A549 (cell line): ENCODE measurements around the gene ICE2. TPM values are rescaled to one million over a fixed set of nuclear protein-coding genes. Genes with fewer than 3 reads are reported as not detected.

Experiments used
- ATAC-seq, 2 experiments: fragments of 200-7000 bp in 1 of 2; fragments of >200 bp in 1 of 2; cut with Nextera tagmentation in 1 of 2; cut with Tn5 transposase in 1 of 2; 3 replicates each; pipeline versions ENCODE4 v1.8.0 to v1.9.1; 2018 to 2020; ENCODE audit warnings: mild to moderate bottlenecking in 1 of 2, moderate library complexity in 1 of 2
- CTCF ChIA-PET: fragments of 300-600 bp; sonication (Branson Sonifier 250); formaldehyde crosslinking; extraction: SDS; loops from one replicate; lab custom pipeline; 2021; ENCODE audit warnings: antibody characterized with exemption, inconsistent platforms; lab: Yijun Ruan, JAX
- POLR2A ChIA-PET: fragments of 350-600 bp; formaldehyde crosslinking; extraction: SDS; loops from one replicate; lab custom pipeline; 2021; ENCODE audit warnings: antibody characterized with exemption, inconsistent platforms; lab: Yijun Ruan, JAX
- DNase-seq, 2 experiments: peaks; one replicate each; pipeline versions ENCODE4 v3.0.0 to v3.0.0-alpha.2; 2011 to 2016; ENCODE audit warnings: low read depth in 1 of 2, low spot score in 1 of 2
- FAIRE-seq: peaks from 2 replicates; lab custom pipeline; 2011; peaks lifted over from hg19 to GRCh38; lab: Jason Lieb, UNC
- H3K27ac ChIP-seq, 2 experiments: fragments of >200 bp; sonication (Bioruptor Twin); formaldehyde crosslinking; 3 replicates each; pipeline ENCODE4 v1.5.1; 2016 to 2017
- H3K4me1 ChIP-seq: fragments of >200 bp; sonication (Bioruptor Twin); formaldehyde crosslinking; 3 replicates; pipeline ENCODE4 v1.6.1; 2016
- H3K4me2 ChIP-seq: fragments of >200 bp; sonication (Bioruptor Twin); formaldehyde crosslinking; 3 replicates; pipeline ENCODE4 v1.6.1; 2016
- H3K4me3 ChIP-seq: fragments of >200 bp; sonication (Bioruptor Twin); formaldehyde crosslinking; 3 replicates; pipeline ENCODE4 v1.5.1; 2016
- H3K9me3 ChIP-seq: fragments of >200 bp; sonication (Bioruptor Twin); formaldehyde crosslinking; 3 replicates; pipeline ENCODE4 v1.6.1; 2016
- CBX2 ChIP-seq: fragments of 200-600 bp; sonication (generic); IDR thresholded peaks from 2 replicates; pipeline ENCODE4 v1.6.1; 2016; ENCODE audit warnings: low read depth, mild to moderate bottlenecking, borderline replicate concordance
- CBX8 ChIP-seq: fragments of 200-600 bp; sonication (generic); IDR thresholded peaks from 2 replicates; pipeline ENCODE4 v1.6.1; 2016
- CHD4 ChIP-seq: fragments of 200-600 bp; sonication (generic); IDR thresholded peaks from 2 replicates; pipeline ENCODE4 v1.6.1; 2016; ENCODE audit warnings: antibody characterized with exemption, mild to moderate bottlenecking, borderline replicate concordance
- CTCF ChIP-seq: fragments of >200 bp; sonication (Bioruptor Twin); formaldehyde crosslinking; IDR thresholded peaks from 3 replicates; pipeline ENCODE4 v1.5.1; 2016
- ELK1 ChIP-seq: fragments of 150-350 bp; IDR thresholded peaks from 2 replicates; pipeline ENCODE4 v1.6.1; 2014; ENCODE audit warnings: low read depth, mild to moderate bottlenecking, low read length
- EP300 ChIP-seq, 2 experiments: fragments of >200 bp; sonication (Bioruptor Twin); formaldehyde crosslinking; IDR thresholded peaks; 2 replicates in 1 of 2; 3 replicates in 1 of 2; pipeline ENCODE4 v1.6.1; 2016 to 2017
- GATA3 ChIP-seq: IDR thresholded peaks from 2 replicates; pipeline ENCODE4 v1.6.1; 2012; ENCODE audit warnings: borderline replicate concordance
- HDAC2 ChIP-seq: fragments of 200-600 bp; sonication (generic); IDR thresholded peaks from 2 replicates; pipeline ENCODE4 v1.6.1; 2016
- HOXB13 ChIP-seq: fragments of 250-450 bp; sonication (Bioruptor Pico); IDR thresholded peaks from 2 replicates; pipeline ENCODE4 v1.5.0; 2020; ENCODE audit warnings: low read depth, mild to moderate bottlenecking, moderate library complexity
- HOXB5 ChIP-seq: fragments of 250-450 bp; sonication (Bioruptor Pico); IDR thresholded peaks from 2 replicates; pipeline ENCODE4 v1.5.0; 2020; ENCODE audit warnings: mild to moderate bottlenecking, moderate library complexity
- MAFK ChIP-seq: fragments of 450-650 bp; IDR thresholded peaks from 2 replicates; pipeline ENCODE4 v1.6.1; 2014; ENCODE audit not compliant: partially characterized antibody
- MYC ChIP-seq: IDR thresholded peaks from 2 replicates; pipeline ENCODE4 v1.6.1; 2012; ENCODE audit warnings: mild to moderate bottlenecking, inconsistent platforms, low read length, improper control_type of control experiment, borderline replicate concordance
- NR3C1 ChIP-seq: fragments of >200 bp; sonication (Bioruptor Twin); formaldehyde crosslinking; IDR thresholded peaks from 3 replicates; pipeline ENCODE4 v1.6.1; 2017
- PHF8 ChIP-seq: fragments of 200-600 bp; sonication (generic); IDR thresholded peaks from 2 replicates; pipeline ENCODE4 v1.6.1; 2016; ENCODE audit warnings: low read depth, mild to moderate bottlenecking, antibody characterized with exemption, moderate library complexity, borderline replicate concordance
- POLR2A ChIP-seq: IDR thresholded peaks from 2 replicates; pipeline ENCODE4 v1.6.1; 2012; ENCODE audit warnings: mild to moderate bottlenecking, low read length
- RAD21 ChIP-seq, 2 experiments: fragments of >200 bp in 1 of 2; sonication (Bioruptor Twin) in 1 of 2; formaldehyde crosslinking in 1 of 2; IDR thresholded peaks in 1 of 2; conservative IDR thresholded peaks in 1 of 2; 2 replicates in 1 of 2; 3 replicates in 1 of 2; pipeline ENCODE4 v1.6.1; 2012 to 2018; ENCODE audit warnings: inconsistent platforms in 1 of 2
- RCOR1 ChIP-seq: fragments of 150-350 bp; IDR thresholded peaks from 2 replicates; pipeline ENCODE4 v1.6.1; 2014; ENCODE audit warnings: antibody characterized with exemption, low read length, low read depth
- RFX5 ChIP-seq: fragments of 450-650 bp; IDR thresholded peaks from 2 replicates; pipeline ENCODE4 v1.7.1; 2014; ENCODE audit warnings: antibody characterized with exemption, mild to moderate bottlenecking, moderate library complexity
- RNF2 ChIP-seq: fragments of 200-600 bp; sonication (generic); IDR thresholded peaks from 2 replicates; pipeline ENCODE4 v1.6.1; 2016; ENCODE audit warnings: low read depth, mild to moderate bottlenecking, antibody characterized with exemption, moderate library complexity, borderline replicate concordance
- SMC3 ChIP-seq: fragments of >200 bp; sonication (Bioruptor Twin); formaldehyde crosslinking; IDR thresholded peaks from 3 replicates; pipeline ENCODE4 v1.6.1; 2018; ENCODE audit warnings: inconsistent platforms
- ZC3H11A ChIP-seq: fragments of 450-650 bp; IDR thresholded peaks from 2 replicates; pipeline ENCODE4 v1.6.1; 2014; ENCODE audit warnings: antibody characterized with exemption, mild to moderate bottlenecking
- ZNF302 ChIP-seq: fragments of 250-450 bp; sonication (Bioruptor Pico); IDR thresholded peaks from 2 replicates; pipeline ENCODE4 v1.9.0; 2021; ENCODE audit warnings: inconsistent platforms, mild to moderate bottlenecking, moderate library complexity
- WGBS: methylation state at CpG from one replicate; pipeline ENCODE4 v1.1.6; 2017; ENCODE audit errors: missing lambda C conversion rate; 5-methylcytosine and 5-hydroxymethylcytosine counted together
- polyA plus RNA-seq, 4 experiments: library from polyadenylated mRNA; depleted of rRNA in 3 of 4; stranded (reverse); fragments of >200 nt; fragmentation: RNase III in 1 of 4; extraction: RNeasy Plus Mini Kit Qiagen cat#74134 plus additional on column Dnase treatment in 1 of 4; gene quantifications; 2 replicates in 3 of 4; 3 replicates in 1 of 4; pipeline ENCODE4 v1.2.3, GENCODE V29; 2011 to 2017
- TF ChIP-seq, protein P1 (sequence below): IDR thresholded peaks from 2 replicates; pipeline ENCODE4 v1.6.1; 2012
- TF ChIP-seq, protein P2 (sequence below): fragments of >200 bp; sonication (Bioruptor Twin); formaldehyde crosslinking; IDR thresholded peaks from 2 replicates; pipeline ENCODE4 v1.6.1; 2016

ICE2 gene
- polyA plus RNA-seq, 2 of the 4 experiments (the other 2 are of a cell fraction) = 43.1 to 87.6 TPM

DNA sequence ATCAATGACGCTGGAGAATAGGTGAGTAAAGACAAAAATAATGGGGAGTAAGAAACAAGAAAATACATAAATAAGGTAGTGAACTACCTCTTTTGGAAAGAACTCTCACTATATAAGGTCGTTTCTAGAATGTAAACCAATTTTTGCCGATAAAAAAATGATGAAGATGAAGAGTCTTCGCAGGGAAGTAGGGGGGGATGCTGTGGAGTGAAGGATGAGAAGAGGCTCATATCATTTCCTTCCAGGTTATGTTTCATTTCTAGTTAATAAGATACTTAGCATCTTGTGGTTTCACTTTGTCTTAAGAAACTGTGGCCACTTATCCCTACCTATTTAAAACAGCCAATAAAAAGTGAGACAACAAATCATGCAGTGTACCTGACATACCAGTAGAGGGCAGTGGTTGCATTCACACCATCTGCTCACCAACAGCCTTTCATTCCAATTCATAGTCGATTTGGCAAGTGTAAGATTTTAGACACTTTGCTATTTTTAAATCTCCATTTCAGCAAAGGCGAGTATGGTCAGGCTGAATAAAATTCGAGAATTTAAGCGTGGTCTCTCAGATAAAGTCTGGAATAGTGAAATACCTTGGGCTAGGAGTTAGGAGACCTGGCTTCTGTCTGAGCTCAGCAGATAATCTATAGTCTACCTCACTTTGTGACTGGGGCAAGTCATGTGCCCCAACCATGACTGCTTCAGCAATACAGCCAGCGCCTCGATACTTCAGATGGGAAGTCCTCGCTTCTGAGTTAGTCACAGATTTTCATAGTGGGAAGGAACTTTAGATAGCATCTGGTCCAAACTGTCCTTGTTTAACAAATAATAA is 28.9 kb upstream of the ICE2 start:
- Histone ChIP-seq H3K27ac (no peak overlapping the region), H3K4me2 (peak overlapping the region; percentile 49), H3K4me1 (0 out of 3 replicates have a peak, but pooled peaks cover 3% of the 10 kb centered on the region), H3K9me3 (no peaks in the 10 kb centered on the region), H3K4me3 (no peak overlapping the region)
- POLR2A ChIA-PET = interaction anchor here (1.4 kb wide), 1 partner anchor 13 kb away, joined by 3 read pairs; no protein-coding TSS in a partner anchor
- DNase-seq = peak; percentile 75
- CTCF ChIA-PET = interaction anchor here (0.7 to 20.0 kb wide), 21 partner anchors 11 to 1327 kb away, joined by 3 to 277 read pairs (median 5); no protein-coding TSS in a partner anchor
- peak; percentile 71 to 82 for TF ChIP-seq RAD21 (conservative IDR thresholded peaks at IDR 0.05 in 1 of 2, IDR thresholded peaks at IDR 0.05 in 1 of 2)
- peak; percentile 97 for TF ChIP-seq CTCF
- TF ChIP-seq, protein P1, sequence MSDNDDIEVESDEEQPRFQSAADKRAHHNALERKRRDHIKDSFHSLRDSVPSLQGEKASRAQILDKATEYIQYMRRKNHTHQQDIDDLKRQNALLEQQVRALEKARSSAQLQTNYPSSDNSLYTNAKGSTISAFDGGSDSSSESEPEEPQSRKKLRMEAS = 0 out of 2 replicates have a peak, but pooled peaks have one; percentile 34
- TF ChIP-seq RCOR1 = no peak
- TF ChIP-seq SMC3 = peak; percentile 58; the same call in 2 of the 3 replicates
- TF ChIP-seq CHD4 = no peak
- FAIRE-seq = peak; percentile 99
- ATAC-seq = peak; percentile 72 to 91; a peak in 5 of 6 replicates
- 36% methylated on average over 11 of the region's 11 CpGs for WGBS

- TF ChIP-seq PHF8 = no peak
- no peak for TF ChIP-seq CBX2
- no peak for TF ChIP-seq ZC3H11A
- TF ChIP-seq, protein P2, sequence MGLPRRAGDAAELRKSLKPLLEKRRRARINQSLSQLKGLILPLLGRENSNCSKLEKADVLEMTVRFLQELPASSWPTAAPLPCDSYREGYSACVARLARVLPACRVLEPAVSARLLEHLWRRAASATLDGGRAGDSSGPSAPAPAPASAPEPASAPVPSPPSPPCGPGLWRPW = no peak
- TF ChIP-seq CBX8 = no peak
- no peak for TF ChIP-seq EP300 (IDR thresholded peaks at IDR 0.05)
- no peak for TF ChIP-seq CHD4
- no peak for TF ChIP-seq ZNF302 (CRISPR knock-in tag)
- TF ChIP-seq MYC = no peak
- no peak for TF ChIP-seq HOXB5 (CRISPR knock-in tag)
- TF ChIP-seq RNF2 = no peak
- TF ChIP-seq ELK1 = no peak
- TF ChIP-seq MAFK = no peak
- no peak for TF ChIP-seq GATA3
- no peak for TF ChIP-seq RFX5
- TF ChIP-seq HDAC2 = no peak
- no peak for TF ChIP-seq POLR2A
- no peak for TF ChIP-seq RCOR1
- no peak for TF ChIP-seq HOXB13 (CRISPR knock-in tag)
- TF ChIP-seq NR3C1 = no peak
- Histone ChIP-seq H3K9me3 (no peaks in the 10 kb centered on the region), H3K4me1 (no peaks in the 10 kb centered on the region), H3K27ac (no peak overlapping the region), H3K4me2 (no peak overlapping the region), H3K4me3 (no peak overlapping the region)
- 88% methylated on average over 6 of the region's 6 CpGs for WGBS
- no peak for ATAC-seq
- peak; percentile 68 for FAIRE-seq
- DNase-seq = no peak
- ChIA-PET POLR2A (no interaction called here), CTCF (interaction anchor here (0.7 to 20.0 kb wide), 10 partner anchors 10 to 427 kb away, joined by 3 to 277 read pairs (median 3); no protein-coding TSS in a partner anchor)
These were observed 17.9 kb upstream of the ICE2 start for GRCh38 chr15:60496853-60497252.
